RWPE1 (cell line): ENCODE data around the gene ADGRD1.

Source experiments
- CTCF ChIA-PET: fragments of 350-600 bp; sonication (Branson Sonifier 250); formaldehyde crosslinking; extraction: SDS; loops from one replicate; lab custom pipeline; 2021; lab: Yijun Ruan, JAX
- POLR2A ChIA-PET: fragments of 400-600 bp; formaldehyde crosslinking; extraction: SDS; loops from one replicate; lab custom pipeline; 2020; ENCODE audit warnings: antibody characterized with exemption; ENCODE audit not compliant: low non-redundant PET; lab: Yijun Ruan, JAX
- DNase-seq: peaks from one replicate; pipeline ENCODE4 v3.0.0; 2012; ENCODE audit warnings: low spot score
- H3K27ac ChIP-seq: fragments of 450-650 bp; 2 replicates; pipeline ENCODE4 v1.5.1; 2017
- TF ChIP-seq, protein P1 (sequence below): fragments of 450-650 bp; conservative IDR thresholded peaks from 2 replicates; pipeline ENCODE4 v1.5.1; 2017; ENCODE audit warnings: low read depth, mild to moderate bottlenecking

ADGRD1 gene

DNA sequence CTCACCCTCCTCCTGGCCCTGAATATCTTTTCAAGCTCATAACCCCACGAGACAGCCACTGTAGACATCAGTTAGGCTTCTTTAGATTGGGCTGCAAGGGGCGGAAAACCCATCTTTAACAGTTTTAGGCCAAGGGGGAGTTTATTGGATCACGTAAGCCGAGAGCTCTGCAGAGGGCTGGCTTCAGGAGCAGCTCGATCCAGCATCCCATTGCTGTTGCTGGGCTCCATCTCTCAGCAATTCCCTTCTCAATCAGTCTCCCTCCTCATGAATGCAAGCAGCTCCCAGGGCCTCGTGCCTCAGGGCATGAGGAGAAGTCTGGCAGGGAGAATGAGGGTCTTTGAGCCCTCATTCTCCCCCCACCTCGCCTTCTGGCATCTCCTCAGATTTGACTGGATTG lies 59.4 kb downstream of the ADGRD1 start:
- no peak for DNase-seq
- ChIA-PET CTCF (no interaction called here), POLR2A (no interaction called here)
- TF ChIP-seq, protein P1, sequence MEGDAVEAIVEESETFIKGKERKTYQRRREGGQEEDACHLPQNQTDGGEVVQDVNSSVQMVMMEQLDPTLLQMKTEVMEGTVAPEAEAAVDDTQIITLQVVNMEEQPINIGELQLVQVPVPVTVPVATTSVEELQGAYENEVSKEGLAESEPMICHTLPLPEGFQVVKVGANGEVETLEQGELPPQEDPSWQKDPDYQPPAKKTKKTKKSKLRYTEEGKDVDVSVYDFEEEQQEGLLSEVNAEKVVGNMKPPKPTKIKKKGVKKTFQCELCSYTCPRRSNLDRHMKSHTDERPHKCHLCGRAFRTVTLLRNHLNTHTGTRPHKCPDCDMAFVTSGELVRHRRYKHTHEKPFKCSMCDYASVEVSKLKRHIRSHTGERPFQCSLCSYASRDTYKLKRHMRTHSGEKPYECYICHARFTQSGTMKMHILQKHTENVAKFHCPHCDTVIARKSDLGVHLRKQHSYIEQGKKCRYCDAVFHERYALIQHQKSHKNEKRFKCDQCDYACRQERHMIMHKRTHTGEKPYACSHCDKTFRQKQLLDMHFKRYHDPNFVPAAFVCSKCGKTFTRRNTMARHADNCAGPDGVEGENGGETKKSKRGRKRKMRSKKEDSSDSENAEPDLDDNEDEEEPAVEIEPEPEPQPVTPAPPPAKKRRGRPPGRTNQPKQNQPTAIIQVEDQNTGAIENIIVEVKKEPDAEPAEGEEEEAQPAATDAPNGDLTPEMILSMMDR, result no peak
- no peak overlapping the region for H3K27ac ChIP-seq

DNA sequence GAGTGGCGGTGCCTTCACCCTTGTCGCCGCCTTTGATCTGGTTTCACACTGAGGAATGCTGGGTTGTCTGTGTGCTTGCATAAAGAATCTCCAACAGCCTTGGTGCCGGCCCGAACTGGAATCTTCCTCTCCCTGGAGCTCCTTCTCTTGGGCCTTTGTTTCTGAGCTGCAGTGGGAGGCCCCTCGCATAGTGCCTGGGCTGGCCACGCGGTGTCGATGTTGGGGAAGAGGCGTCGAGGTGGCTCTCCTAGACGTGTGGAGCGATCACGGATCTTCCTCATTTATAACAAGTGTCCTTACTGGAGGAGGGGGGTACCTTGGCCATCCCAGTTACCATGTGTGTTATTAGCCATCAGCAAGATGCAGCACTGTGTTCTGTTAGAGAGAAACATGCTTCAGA lies 60.6 kb downstream of the ADGRD1 start:
- ChIA-PET POLR2A (no interaction called here), CTCF (interaction anchor here (0.6 kb wide), 1 partner anchor 1053 kb away, joined by 3 read pairs; no protein-coding TSS in a partner anchor)
- no peak for DNase-seq
- TF ChIP-seq, protein P1, result no peak
- no peak overlapping the region for H3K27ac ChIP-seq

DNA sequence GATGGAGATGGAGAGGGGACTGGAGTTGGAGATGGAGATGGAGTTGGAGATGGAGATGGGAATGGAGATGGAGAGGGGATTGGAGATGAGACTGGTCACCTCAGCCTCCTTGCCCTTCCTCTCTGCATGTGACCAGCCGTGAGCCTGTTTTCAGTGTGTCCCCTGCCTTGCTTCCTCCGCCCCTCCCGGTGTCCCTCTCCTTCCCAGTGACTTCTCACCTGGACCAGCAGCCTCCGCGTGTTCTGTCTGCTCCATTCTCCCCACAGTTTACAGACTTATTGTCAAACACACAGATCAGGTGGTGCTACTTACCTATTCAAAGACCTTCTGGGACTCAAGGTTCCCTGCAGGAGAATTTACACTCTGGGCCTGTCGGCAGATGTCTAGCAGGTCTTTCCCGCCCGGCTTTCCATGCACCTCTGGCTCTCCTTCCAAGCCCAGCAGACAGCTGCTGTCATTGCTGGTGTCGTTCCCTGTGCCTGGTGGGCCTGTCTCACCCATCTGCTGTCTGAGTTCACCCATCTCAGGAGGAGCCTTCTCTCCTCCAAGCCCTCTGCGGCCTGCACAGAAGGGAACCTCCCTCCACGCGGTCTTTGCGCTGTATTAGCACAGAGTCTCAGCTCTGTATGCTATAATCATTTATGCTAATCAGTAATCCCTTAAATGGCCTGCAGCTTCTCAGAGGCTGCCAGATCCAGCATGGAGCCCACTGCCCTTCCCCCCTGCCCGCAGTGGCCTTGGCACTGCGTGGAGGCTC lies 62.1 kb downstream of the ADGRD1 start:
- TF ChIP-seq, protein P1, result no peak
- no peak for DNase-seq
- ChIA-PET POLR2A (no interaction called here), CTCF (no interaction called here)
- H3K27ac ChIP-seq, result no peak overlapping the region

DNA sequence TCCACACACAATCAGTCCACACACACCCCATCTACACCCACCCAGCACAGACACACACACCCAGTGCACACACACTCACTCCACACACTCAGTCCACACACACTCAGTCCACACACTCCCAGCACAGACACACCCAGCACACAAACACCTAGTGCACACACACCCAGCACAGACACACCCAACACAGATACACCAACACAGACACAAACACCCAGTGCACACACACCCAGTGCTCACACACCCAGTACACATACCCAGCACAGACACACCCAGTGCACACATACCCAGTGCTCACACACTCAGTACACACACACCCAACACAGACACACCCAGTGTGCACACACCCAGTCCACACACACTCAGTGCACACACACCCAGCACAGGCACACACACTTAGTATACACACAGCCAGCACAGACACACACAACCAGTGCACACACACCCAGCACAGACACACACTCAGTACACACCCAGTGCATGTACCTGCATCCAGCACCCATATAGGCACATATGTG lies 63.8 kb downstream of the ADGRD1 start:
- CTCF ChIA-PET, result interaction anchor here (0.7 kb wide), 1 partner anchor 288 kb away, joined by 5 read pairs; no protein-coding TSS in a partner anchor
- POLR2A ChIA-PET, result no interaction called here
- no peak for DNase-seq
- TF ChIP-seq, protein P1, result no peak
- no peak overlapping the region for H3K27ac ChIP-seq

GRCh38 chr12:131018019-131018620 lies 64.4 kb downstream of the ADGRD1 start:
- no peak for DNase-seq
- TF ChIP-seq, protein P1, result no peak
- H3K27ac ChIP-seq, result no peak overlapping the region
- ChIA-PET CTCF (interaction anchor here (0.7 kb wide), 1 partner anchor 289 kb away, joined by 5 read pairs; no protein-coding TSS in a partner anchor), POLR2A (no interaction called here)

- CTCF ChIA-PET, result no interaction called here
Measured at GRCh38 chr12:131018808-131019397, 65.2 kb downstream of the ADGRD1 start.

More at GRCh38 chr12:131018808-131019397, 65.2 kb downstream of the ADGRD1 start:
- no peak overlapping the region for H3K27ac ChIP-seq
- TF ChIP-seq, protein P1, result no peak
- POLR2A ChIA-PET, result no interaction called here
- no peak for DNase-seq
